Astrocyte of the spinal cord (primary cell): Measurements from ENCODE around the gene FTL.

ENCODE experiments used
- DNase-seq: peaks from one replicate; pipeline ENCODE4 v3.0.0; 2011; ENCODE audit warnings: low read depth, low spot score
- H3K4me3 ChIP-seq: 2 replicates; pipeline ENCODE4 v1.5.1; 2011; ENCODE audit warnings: low read depth, mild to moderate bottlenecking, low read length, moderate library complexity
- CTCF ChIP-seq: IDR thresholded peaks from 2 replicates; pipeline ENCODE4 v1.5.1; 2012; ENCODE audit warnings: low read depth, mild to moderate bottlenecking, low read length, inconsistent platforms
- in situ Hi-C: cut with HindIII; loops from 2 replicates; pipeline ENCODE4 v1.10.0; 2017; ENCODE audit warnings: low sequenced_read_pairs

FTL gene

DNA sequence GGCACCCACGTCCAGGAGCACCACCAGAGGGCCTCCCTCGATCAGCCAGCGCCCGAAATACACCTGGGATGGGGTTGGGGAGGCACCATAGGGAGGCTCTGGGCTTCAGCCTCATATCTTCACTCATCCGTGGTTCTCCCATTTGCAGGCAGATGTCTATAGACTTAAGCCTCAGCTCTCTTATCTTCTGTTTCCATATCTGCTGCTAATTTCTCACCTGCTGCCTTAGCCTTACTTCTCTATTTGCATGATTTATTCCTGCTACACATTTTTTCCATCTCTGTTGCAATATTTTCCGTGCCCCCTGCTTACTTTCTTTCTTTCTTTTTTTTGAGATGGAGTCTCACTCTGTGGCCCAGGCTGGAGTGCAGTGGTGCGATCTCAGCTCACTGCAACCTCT, 22.2 kb downstream of the FTL start:
- no peak for TF ChIP-seq CTCF
- H3K4me3 ChIP-seq, result no peak overlapping the region
- in situ Hi-C loops, result no loop called here
- DNase-seq, result no peak

- in situ Hi-C loops, result no loop called here
- H3K4me3 ChIP-seq, result no peak overlapping the region
- no peak for TF ChIP-seq CTCF
- no peak for DNase-seq
Observed at GRCh38 chr19:48988286-48988685, 23.2 kb downstream of the FTL start.

DNA sequence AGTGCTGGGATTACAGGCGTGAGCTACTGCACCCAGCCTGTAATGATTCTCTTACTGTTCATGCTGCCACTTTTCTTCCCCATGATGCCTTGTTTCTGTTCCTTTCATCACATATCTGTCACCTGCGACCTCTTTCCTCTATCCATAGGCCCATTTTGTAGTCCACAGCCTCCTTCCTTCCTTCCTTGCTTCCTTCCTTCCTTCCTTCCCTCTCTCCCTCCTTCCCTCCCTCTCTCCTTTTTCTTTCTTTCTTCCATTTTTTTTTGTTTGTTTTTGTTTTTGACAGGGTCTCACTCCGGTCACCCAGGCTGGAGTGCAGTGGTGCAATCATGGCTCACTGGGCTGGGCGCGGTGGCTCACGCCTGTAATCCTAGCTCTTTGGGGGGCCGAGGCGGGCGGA, 23.8 kb downstream of the FTL start:
- TF ChIP-seq CTCF, result no peak
- no peak overlapping the region for H3K4me3 ChIP-seq

DNA sequence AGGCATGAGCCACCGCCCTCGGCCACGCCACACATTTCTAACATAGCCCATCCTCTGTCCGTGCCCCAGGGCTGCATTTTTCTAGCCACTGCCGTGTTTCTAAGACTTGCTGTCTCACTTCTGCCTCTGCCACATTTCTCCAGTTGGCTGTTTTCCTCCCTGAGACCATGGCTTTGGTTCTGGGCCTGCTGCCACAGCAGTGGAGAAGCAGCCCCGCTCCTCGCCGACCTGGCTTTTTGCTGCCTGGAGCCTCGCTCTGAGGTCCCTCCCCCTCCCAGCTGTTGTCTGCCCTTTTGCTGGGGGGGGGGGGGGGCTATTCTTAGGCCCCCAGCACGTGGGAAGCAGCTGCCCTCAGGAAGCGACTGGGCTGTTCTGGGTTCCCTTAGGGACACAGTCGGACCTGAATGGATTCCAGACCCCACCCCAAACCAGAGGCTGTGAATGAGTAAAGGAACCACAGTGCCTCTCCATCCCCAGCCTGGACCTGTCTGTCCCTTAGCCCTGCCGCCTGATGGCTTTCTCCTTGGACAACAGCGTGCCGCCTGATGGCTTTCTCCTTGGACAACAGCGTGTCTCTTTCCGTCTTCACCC, 24.7 kb downstream of the FTL start:
- in situ Hi-C loops, result no loop called here
- TF ChIP-seq CTCF, result no peak
- DNase-seq, result no peak
- H3K4me3 ChIP-seq, result no peak overlapping the region

More for the DNA sequence above, 23.8 kb downstream of the FTL start:
- in situ Hi-C loops, result no loop called here
- DNase-seq, result no peak

DNA sequence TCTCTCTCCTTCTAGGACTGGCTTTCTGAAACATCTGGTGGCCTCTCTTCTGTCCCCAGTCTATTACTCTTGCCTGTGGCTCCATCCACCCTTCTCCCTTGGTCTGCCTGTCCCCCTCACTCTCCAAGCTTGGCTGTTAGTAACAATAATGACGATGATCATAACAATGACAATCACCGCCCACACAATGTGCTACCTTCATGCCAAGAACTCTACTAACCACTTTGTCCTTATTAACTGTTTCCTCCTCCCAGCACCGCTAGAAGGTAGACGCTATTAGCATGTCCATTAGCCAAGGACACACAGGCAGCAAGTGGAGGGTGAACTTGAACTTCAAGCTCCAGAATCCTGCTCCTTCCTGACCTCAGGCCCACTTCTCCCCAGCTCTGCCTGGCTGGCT, 25.3 kb downstream of the FTL start:
- in situ Hi-C loops, result no loop called here
- no peak for DNase-seq
- H3K4me3 ChIP-seq, result no peak overlapping the region
- TF ChIP-seq CTCF, result no peak

DNA sequence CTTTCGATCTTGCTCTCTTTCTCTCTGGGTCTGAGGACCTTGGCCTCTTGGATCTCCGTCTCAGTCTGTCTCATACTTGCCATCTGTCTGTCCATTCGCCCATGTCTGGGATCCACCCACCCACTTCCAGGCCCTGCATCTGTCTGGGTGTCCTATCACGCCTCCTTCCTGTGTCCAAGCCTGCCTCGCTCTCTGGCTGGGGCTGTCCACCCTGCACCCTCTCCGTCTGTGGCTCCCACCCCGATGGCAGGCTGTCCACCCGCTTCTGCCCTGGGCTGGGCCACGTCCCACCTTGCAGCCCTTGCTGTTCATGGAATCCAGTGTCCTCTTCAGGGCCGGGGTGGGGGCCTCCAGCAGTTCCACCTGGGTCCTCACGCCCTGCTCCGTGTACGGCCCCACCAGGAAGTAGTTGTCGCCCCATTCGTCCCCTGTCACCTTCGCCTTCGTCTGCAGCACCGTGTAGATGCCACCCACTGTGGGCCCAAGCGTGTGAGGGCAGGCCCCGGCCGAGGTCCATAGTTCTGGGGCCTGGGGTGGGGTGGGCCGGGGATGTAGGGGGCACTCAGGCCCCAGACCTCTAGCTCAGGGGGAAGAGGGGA, 26.0 kb downstream of the FTL start:
- no peak for DNase-seq
- in situ Hi-C loops, result no loop called here
- TF ChIP-seq CTCF, result no peak
- H3K4me3 ChIP-seq, result no peak overlapping the region
